ENCODE results near the gene LNX1. TPM values are rescaled to one million over a fixed set of nuclear protein-coding genes. Genes with fewer than 3 reads are reported as not detected.

LNX1 gene
- total and polyA plus RNA-seq, 2 donors (not counting 3 experiments of a cell fraction or from before 2014, with no cell fraction given): 0.72 to 1.3 TPM

DNA sequence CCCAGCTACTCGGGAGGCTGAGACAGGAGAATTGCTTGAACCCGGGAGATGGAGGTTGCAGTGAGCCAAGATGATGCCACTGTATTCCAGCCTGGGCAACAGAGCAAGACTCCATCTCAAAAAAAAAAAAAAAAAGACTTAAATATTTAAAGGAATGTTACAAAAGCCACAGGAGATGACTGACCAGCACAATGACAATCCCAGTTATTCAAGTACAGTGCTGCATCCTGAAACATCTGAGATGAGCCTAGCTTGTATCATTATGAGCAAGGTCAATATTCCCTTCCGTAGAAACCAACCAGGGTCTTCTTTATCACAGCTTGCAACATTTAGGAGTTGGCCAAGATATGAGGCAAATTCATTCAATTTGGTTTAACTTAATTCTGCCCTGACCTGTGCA is 38.6 kb downstream of the LNX1 start:
- Histone ChIP-seq H3K27ac (ENCODE audit: insufficient read depth, low read depth, low read length) (no peak overlapping the region), H3K27me3 (ENCODE audit: control insufficient read depth in 2 of 2, insufficient read depth in 2 of 2, low read length in 2 of 2) (no peaks in the 10 kb centered on the region), H3K4me3 (replicated peaks in 1 of 3; ENCODE audit: insufficient read depth in 1 of 3, low read depth in 1 of 3, low read length in 3 of 3) (no peak overlapping the region), H3K4me2 (ENCODE audit: insufficient read depth, low read length) (no peak overlapping the region), H3K9me1 (replicated peaks; ENCODE audit: control insufficient read depth, extremely low read depth, insufficient read depth, low read length) (no peaks in the 10 kb centered on the region), H3K79me2 (ENCODE audit: control insufficient read depth, insufficient read depth, low read length) (no peaks in the 10 kb centered on the region), H4K20me1 (replicated peaks; ENCODE audit: control insufficient read depth, extremely low read depth, insufficient read depth, low read length) (no peaks in the 10 kb centered on the region), H3K9me3 (replicated peaks; ENCODE audit: control insufficient read depth, insufficient read depth, low read length) (no peaks in the 10 kb centered on the region), H3K9ac (replicated peaks; ENCODE audit: extremely low read depth, insufficient read depth, low read length) (no peak overlapping the region), H3K36me3 (ENCODE audit: control insufficient read depth in 2 of 2, extremely low read depth in 1 of 2, insufficient read depth in 2 of 2, low read length in 2 of 2) (no peaks in the 10 kb centered on the region), H2AFZ (ENCODE audit: low read depth, low read length) (no peak overlapping the region), H3K4me1 (ENCODE audit: control insufficient read depth, extremely low read depth, insufficient read depth, low read length) (peaks cover 31% of the 10 kb centered on the region)
- intact Hi-C loops (cut with micrococcal nuclease) (loop anchor here (10.0 kb wide), 3 partner anchors 448 to 838 kb away; no protein-coding TSS in a partner anchor), dilution Hi-C loops (cut with MboI; ENCODE audit: extremely low pct_ligation_motif_present, low sequenced_read_pairs) (no loop called here)
- CTCF ChIA-PET: interaction anchor here (1.3 to 1.5 kb wide), 2 partner anchors 11 to 537 kb away, joined by 3 to 8 read pairs; no protein-coding TSS in a partner anchor
- no peak for DNase-seq (ENCODE audit: low read depth, low spot score)
- BruUV-seq (replicated peaks): no TSS peak
- TF ChIP-seq EZH2 (IDR thresholded peaks at IDR 0.05; ENCODE audit: borderline replicate concordance, low read depth, low read length, severe bottlenecking) (no peak), POLR2AphosphoS5 (IDR thresholded peaks at IDR 0.05; ENCODE audit: insufficient read depth, low read depth, low read length) (no peak), MAX (IDR thresholded peaks at IDR 0.05; ENCODE audit: insufficient read depth, insufficient read length) (no peak), JUN (IDR thresholded peaks at IDR 0.05; ENCODE audit: borderline replicate concordance, insufficient read depth, insufficient read length, low read depth) (no peak)
- POLR2A ChIA-PET: no interaction called here
- no peak for FAIRE-seq

DNA sequence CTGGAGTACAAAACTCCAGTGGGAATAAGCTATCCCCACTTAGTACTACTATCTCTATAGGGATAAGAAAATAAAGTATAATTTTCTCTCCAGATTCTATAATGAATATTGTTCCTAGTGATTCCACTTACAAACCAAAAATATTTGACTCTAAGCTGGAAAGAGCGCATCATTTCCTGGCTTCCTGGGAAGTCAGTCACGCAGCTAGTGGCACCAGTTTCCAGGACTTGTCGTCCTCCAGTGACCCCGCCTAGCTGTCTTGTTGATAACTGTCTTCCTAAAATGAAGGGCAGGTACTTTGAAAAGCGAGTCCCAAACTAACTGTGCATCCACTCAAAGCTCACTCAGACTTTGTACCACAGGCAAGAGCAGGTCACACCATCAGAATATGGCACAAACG is 39.3 kb downstream of the LNX1 start:
- Histone ChIP-seq H3K27ac (ENCODE audit: insufficient read depth, low read depth, low read length) (peak overlapping the region; percentile 20), H3K9ac (replicated peaks; ENCODE audit: extremely low read depth, insufficient read depth, low read length) (no peak overlapping the region), H3K9me1 (replicated peaks; ENCODE audit: control insufficient read depth, extremely low read depth, insufficient read depth, low read length) (no peaks in the 10 kb centered on the region), H3K9me3 (replicated peaks; ENCODE audit: control insufficient read depth, insufficient read depth, low read length) (no peaks in the 10 kb centered on the region), H3K36me3 (ENCODE audit: control insufficient read depth in 2 of 2, extremely low read depth in 1 of 2, insufficient read depth in 2 of 2, low read length in 2 of 2) (no peaks in the 10 kb centered on the region), H4K20me1 (replicated peaks; ENCODE audit: control insufficient read depth, extremely low read depth, insufficient read depth, low read length) (no peaks in the 10 kb centered on the region), H2AFZ (ENCODE audit: low read depth, low read length) (no peak overlapping the region), H3K27me3 (ENCODE audit: control insufficient read depth in 2 of 2, insufficient read depth in 2 of 2, low read length in 2 of 2) (no peaks in the 10 kb centered on the region), H3K79me2 (ENCODE audit: control insufficient read depth, insufficient read depth, low read length) (no peaks in the 10 kb centered on the region), H3K4me2 (ENCODE audit: insufficient read depth, low read length) (no peak overlapping the region), H3K4me1 (ENCODE audit: control insufficient read depth, extremely low read depth, insufficient read depth, low read length) (peaks cover 28% of the 10 kb centered on the region), H3K4me3 (replicated peaks in 1 of 3; ENCODE audit: insufficient read depth in 1 of 3, low read depth in 1 of 3, low read length in 3 of 3) (no peak overlapping the region)
- FAIRE-seq (no peak), DNase-seq (ENCODE audit: low read depth, low spot score) (peak; percentile 34)
- no peak for TF ChIP-seq FOS (IDR thresholded peaks at IDR 0.05; ENCODE audit: borderline replicate concordance, insufficient read depth, low read length)
- no peak for TF ChIP-seq POLR2AphosphoS5 (IDR thresholded peaks at IDR 0.05; ENCODE audit: insufficient read depth, low read depth, low read length)
- TF ChIP-seq POLR2A (IDR thresholded peaks at IDR 0.05; ENCODE audit: low read depth, low read length): no peak
- TF ChIP-seq GATA2 (IDR thresholded peaks at IDR 0.05; ENCODE audit: insufficient read depth, insufficient read length, low read depth, low read length): no peak
- TF ChIP-seq EZH2 (IDR thresholded peaks at IDR 0.05; ENCODE audit: borderline replicate concordance, low read depth, low read length, severe bottlenecking): no peak
- TF ChIP-seq CTCF (IDR thresholded peaks at IDR 0.05; ENCODE audit: extremely low read depth in 1 of 2, insufficient read depth in 1 of 2, low read depth in 1 of 2, low read length in 2 of 2): no peak
- dilution Hi-C loops (cut with MboI; ENCODE audit: extremely low pct_ligation_motif_present, low sequenced_read_pairs): no loop called here
- BruUV-seq (replicated peaks): no TSS peak
- ChIA-PET CTCF (interaction anchor here (0.7 to 1.5 kb wide), 5 partner anchors 11 to 536 kb away, joined by 3 to 8 read pairs (median 3); no protein-coding TSS in a partner anchor), POLR2A (no interaction called here)
- intact Hi-C loops (cut with micrococcal nuclease): loop anchor here (10.0 kb wide), 3 partner anchors 447 to 837 kb away; no protein-coding TSS in a partner anchor

Data from endothelial cell of umbilical vein (primary cell).